ENCODE results near the gene RFXAP.

- TF ChIP-seq CTCF (IDR thresholded peaks at IDR 0.05; ENCODE audit: poor library complexity, severe bottlenecking), result no peak
- TF ChIP-seq MXI1 (conservative IDR thresholded peaks at IDR 0.05; ENCODE audit: poor library complexity, severe bottlenecking), result no peak
- no peak for TF ChIP-seq EP300 (conservative IDR thresholded peaks at IDR 0.05; ENCODE audit: poor library complexity, severe bottlenecking)
- TF ChIP-seq POLR2AphosphoS5 (IDR thresholded peaks at IDR 0.05), result no peak
- TF ChIP-seq EZH2 (IDR thresholded peaks at IDR 0.05; ENCODE audit: borderline replicate concordance, insufficient read depth, low read length, poor library complexity, severe bottlenecking), result no peak
- TF ChIP-seq RAD21 (conservative IDR thresholded peaks at IDR 0.05), result no peak
- no peak for TF ChIP-seq TAF1 (IDR thresholded peaks at IDR 0.05; ENCODE audit: low read depth)
Observed at GRCh38 chr13:36837354-36838092, 18.5 kb downstream of the RFXAP start.
